GM18907 (cell line): ENCODE results near the gene BORCS6.
"Not testable (repeated sequence)": the region's sequence is repeated elsewhere in the genome, so short reads cannot be mapped to it uniquely, and the experiment has no call there.

Experiments
- ATAC-seq: cut with Tn5 transposase; IDR thresholded peaks from one replicate; pipeline ENCODE4 v1.9.1; 2021; ENCODE audit warnings: mild to moderate bottlenecking, moderate library complexity; ENCODE audit not compliant: unreplicated experiment

The BORCS6 gene

GRCh38 chr17:8189711-8190477 is at the start of gene BORCS6:
Gene BORCS6, minus strand, starts transcription at chr17:8190180. Its CDS starts 40 bp downstream, at chr17:8190140.
- ATAC-seq = peak; percentile 57

GRCh38 chr17:8237886-8238285 is 47.9 kb upstream of the BORCS6 start:
- ATAC-seq = no peak

DNA sequence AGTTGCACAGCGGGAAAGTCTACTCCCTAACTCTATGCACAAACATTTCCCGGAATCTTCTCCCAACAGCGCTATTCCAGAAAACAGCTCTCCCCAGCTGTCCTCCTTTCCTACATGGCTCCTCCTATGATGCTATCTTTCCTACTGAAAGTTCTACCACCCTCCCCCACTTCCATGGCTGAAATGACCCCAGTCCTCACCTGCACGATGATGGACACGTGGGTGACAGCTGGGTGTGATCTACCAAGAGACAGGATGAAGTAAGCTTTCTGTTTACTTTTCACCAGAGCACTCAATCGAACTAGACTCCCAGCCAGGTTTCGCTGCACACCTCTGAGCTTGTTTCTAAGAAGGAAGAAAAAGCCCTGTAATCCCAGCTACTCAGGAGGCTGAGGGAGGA is 47.2 kb upstream of the BORCS6 start:
- no peak for ATAC-seq

DNA sequence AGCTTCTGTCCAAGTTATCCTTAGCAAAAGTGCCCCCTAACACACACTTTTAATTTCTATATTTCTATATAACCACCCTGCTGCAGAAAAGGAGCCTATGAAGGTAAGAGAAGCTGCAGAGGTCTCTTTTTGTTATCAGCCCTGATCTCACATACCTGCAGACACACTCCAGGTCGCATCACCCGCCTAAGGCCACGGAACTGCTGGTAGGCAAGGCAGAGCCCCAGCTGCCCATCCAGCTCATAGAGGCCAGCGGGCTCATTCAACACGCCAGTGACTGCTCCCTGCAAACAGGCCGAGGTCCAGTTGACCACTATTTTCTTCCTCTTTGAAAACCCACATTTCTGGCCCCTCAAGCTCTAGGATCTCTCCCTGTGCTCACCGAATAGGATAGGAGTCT is 45.7 kb upstream of the BORCS6 start:
- no peak for ATAC-seq

DNA sequence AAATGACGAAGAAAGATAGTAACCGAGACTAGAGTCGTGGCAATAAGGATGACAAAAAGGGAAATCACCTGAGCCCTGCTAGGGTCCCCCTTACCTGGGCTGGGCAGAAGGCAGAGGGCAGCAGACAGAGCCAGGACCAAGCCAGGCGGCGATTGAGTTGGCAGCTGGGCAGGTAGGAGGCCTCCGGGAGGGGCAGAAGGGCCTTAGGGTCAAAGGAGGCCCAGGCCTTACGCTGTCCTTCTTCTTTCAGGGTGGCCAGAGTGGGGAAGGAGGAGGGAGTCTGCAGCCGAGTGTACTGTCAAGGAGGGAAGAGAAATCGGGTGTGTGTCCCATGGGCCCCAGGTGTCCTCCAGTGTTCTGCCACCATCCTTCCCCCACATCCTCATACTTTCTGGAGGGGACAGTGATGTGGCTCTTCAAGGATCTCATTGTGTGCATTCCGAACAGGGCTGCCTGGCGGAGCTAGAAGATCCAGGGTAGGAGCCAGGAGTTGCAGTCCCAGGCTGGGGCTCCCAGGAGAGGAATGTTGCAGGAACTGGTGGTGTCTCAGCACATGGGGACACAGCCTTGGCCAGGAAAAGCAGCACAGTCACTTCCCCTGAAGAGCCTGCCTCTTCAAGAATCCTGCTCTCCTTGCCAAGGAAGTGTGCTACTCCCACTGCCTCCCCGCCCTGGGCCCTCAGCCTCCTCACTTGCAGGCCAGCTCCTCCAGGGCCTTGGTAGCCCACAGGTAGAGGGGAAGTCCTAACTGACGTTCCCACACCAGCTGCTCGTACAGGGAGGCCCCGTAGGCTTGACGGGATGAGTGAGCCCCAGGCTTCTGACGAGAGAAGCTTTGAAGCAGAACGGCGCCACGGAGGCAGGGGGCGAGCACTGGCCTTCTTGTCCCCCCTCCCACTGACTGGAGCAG is 44.6 kb upstream of the BORCS6 start:
- ATAC-seq = no peak

DNA sequence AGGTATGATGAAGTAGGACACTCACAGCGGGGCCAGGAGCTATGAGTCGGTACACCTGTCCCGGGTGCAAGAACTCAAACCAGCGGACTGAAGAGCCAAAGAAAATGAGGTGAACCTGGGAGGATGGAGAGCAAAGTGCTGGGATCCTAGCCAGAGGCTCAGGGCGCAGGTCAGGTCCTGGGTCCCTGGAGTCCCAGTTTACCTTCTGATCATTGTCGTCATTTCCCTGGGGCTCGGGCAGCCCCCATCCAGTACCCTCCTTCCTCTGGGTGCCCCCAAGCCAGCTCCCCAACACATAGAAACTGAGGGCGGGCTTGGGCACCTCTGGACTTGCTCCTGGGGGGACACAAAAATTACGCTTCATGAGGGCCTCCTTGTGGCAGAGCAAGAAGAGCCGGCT is 41.7 kb upstream of the BORCS6 start:
- no peak for ATAC-seq

DNA sequence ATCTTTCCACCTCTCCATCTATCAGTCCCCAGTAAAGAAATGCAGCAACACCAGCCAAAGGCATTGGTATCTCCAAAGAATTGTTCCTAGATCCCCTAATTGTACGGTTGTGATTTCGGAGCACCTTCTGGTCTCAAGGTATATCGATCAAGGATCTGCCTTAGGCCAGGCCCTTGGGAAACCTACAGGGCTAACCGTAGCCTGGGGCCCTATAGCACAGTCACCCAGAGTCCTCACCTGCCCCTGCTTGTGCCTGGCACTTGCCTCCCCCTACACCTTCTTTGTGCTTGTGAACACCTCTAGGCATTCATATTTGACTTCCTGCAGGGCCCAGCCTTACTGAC is 37.2 kb upstream of the BORCS6 start:
- no peak for ATAC-seq

- no peak for ATAC-seq
Observed at GRCh38 chr17:8226536-8227237, 36.7 kb upstream of the BORCS6 start.

GRCh38 chr17:8225813-8226535 is 36.0 kb upstream of the BORCS6 start:
- no peak for ATAC-seq

DNA sequence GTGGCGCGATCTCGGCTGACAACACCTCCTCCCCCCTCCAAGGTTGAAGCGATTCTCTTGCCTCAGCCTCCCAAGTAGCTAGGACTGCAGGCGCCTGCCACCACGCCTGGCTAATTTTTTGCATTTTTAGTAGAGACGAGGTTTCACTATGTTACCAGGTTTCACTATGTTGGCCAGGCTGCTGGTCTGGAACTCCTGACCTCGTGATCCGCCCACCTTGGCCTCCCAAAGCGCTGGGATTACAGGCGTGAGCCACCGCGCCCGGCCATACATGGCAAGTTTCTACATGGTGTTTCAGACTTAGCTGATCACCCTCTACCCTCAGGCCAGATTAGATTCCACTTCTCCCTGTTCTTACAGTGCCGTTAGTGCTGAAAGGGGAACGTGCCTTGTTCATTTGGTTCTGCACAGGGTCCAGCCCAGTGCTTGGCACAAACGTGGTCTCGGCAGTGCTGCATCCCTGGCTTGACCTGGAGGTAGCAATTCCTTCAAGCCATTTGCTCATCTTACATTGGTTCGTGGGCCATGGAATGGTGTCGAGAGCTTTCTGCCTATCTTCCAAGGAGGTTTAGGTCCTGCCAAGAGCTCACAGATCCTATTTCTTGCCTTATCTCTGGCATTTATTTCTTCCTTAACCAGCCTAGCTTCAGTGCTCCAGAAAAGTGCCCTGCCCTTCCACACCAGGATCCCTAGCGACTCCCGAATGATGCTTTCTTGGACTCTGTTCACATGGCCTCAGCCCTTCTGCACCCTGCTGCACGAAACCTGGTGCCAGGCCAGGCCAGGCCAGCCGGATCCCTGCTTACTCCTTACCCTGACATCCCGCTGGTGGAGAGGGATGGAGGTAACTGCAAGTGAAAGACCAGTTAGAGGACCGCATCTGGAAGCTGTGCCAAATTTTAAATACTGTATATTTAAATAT is 35.2 kb upstream of the BORCS6 start:
- no peak for ATAC-seq

DNA sequence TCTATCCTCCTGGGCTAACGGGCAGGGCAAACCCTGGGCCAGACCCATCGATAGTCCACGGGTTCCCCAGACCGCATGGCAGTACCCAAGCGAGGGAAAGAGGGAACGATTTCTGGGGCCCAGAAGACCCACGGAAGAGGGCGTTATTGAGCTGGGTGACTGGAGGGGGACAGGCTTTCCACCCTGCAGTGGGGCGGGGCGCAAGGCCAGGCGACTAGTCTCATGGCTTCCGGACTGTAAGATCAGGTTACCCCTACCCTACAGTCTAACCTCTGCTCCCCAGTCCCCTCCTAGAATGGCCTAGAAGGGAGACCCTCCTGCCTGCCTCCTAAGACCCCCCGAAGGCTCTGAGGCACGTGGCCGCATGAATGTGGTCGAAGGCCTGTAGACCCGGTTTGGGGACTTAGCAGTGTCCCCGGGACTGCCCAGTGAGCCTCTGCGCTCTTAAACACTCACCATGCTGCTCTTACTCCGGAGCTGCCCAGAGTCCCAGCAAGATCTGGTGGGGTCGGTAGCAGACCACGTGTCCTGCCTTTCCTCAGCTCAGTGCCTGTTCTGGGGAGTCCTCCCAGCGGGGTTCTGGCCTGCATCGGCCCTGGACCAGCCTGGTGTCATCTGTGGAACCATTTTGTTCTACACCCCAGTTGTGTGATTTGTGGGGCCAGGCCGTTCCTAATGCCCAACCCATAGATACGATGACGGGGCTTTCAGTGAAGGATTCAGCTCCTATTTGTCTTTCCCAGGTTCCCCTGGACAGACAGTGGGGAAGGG is 33.6 kb upstream of the BORCS6 start:
- peak; percentile 14 for ATAC-seq

- peak; percentile 43 for ATAC-seq
Observed at GRCh38 chr17:8222630-8223355, 32.8 kb upstream of the BORCS6 start.

DNA sequence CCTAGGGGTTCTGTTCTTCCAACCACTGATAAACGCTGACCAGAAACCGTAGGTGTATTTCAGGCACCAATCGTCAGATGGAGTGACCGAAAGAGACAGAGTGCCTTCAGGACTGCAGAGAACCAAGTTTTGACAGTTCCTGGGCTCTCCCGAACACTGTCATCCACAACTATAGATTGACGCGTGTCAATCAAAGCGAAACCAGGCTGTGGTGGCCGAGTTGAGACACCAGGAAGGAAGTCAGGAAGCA is 32.3 kb upstream of the BORCS6 start:
- ATAC-seq = peak; percentile 30

DNA sequence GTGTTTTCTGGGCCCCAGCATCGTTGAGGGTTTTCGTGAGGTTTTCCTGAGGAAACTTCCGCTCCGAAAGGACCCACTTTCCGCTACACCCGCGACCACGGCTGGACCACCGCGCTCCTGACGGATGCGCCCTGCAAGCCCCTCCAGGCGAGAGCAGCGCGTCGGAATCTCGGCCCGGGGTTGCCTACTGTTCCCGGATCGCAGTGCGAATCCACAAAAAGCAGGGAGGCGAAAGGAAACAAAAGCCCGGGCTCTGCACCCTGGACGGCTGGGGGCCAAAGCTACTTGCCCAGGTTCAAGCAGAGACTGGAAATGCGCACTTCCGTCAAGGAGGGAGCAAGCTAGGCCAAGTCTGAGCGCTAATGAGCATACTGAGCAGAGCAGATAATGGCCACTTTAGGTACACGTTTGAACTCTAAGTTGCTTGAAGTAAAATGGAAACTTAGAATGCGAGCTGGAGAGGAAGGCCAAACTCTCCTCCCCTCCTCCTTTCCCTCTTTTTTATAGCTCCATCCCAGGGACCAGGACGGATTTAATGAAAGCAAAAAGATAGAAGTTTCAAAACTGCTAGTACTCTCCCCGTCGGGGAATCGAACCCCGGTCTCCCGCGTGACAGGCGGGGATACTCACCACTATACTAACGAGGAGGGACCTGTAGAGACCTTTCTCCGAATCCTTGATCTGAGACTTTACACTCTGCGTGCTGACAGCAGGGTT is 31.8 kb upstream of the BORCS6 start:
- peak; percentile 45 for ATAC-seq

DNA sequence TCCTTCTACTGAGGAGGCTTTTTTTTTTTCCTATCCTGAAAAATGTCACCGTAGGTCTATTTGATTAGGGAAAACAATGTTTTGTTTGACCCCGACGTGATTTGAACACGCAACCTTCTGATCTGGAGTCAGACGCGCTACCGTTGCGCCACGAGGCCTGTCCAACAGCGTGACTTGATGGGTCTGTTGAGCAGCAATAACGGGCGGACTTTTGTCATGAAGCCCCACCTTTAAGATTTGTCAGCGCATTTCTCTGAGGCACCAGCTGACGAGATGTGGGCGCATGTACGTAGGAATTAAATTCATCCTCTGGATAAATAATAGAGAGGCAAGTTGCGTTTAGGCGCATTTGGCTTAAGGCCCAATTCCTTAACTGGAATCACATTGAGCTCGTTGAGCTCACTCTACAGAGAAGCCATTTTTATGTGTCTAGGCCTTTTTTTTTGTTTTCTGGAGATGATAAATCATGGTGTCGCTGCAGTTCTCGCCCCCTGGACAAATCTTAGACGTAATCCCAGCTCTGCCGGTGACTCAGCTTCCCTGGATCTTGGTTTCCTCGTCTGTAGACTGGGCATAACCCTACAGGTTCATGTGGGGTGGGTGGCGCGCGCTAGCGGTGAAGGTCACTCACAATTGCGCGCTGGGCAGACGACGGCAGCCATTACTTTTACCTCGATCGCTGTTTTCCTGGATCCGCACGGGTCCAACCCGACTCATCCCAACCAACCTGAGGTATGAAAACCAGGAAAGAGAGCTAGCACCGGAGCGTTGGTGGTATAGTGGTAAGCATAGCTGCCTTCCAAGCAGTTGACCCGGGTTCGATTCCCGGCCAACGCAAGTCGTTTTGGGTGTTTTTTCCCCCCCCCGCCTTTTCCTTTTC is 31.0 kb upstream of the BORCS6 start:
- ATAC-seq = peak; percentile 25

- not testable (repeated sequence) for ATAC-seq
Observed at GRCh38 chr17:8214000-8214399, 24.0 kb upstream of the BORCS6 start.
